HG03045 (cell line): ENCODE data around the gene KCNS1.

ENCODE experiments used
- ATAC-seq: cut with Tn5 transposase; IDR thresholded peaks from one replicate; pipeline ENCODE4 v1.9.1; 2021; ENCODE audit warnings: mild to moderate bottlenecking, moderate library complexity; ENCODE audit not compliant: unreplicated experiment

The KCNS1 gene

DNA sequence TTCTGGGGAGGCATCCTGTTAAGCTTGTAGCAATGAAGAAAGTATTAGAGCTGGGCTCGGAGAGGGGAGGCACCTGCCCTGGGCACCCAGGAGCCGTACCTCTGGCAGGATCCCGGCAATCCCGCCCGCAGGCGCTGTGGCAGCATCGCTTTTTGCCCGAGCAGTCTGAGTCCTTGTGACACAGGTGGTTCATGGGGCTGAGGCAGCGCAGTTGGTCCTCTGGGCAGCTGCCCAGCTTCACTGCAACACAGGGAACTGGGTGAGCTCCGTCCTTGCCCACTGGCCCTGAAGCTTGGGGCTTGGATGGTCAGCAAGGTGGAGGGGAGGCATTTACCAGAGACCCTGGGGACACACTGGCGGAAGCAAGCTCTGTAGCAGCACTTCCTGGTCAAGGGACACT is 9.4 kb upstream of the KCNS1 start:
- no peak for ATAC-seq

DNA sequence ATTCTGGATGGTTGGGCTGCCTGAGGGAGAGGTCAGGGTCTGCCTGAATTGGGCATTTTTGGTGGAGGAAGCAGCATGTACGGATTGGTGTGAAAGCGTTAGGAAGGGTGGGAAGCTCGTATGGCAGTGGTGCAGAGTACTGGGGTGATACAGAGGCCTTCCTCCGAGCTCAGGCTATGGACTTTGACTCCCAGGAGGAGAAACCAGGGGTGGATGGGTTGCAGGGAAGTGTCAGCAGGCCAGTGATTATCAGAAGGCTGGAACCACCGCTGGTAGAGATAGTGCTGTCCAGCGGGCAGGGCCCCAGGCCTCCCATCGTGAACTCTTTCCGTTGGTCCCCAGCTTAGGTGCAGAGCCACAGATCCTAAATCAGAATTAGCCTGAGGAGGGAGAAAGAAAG is 8.7 kb upstream of the KCNS1 start:
- ATAC-seq, result no peak

DNA sequence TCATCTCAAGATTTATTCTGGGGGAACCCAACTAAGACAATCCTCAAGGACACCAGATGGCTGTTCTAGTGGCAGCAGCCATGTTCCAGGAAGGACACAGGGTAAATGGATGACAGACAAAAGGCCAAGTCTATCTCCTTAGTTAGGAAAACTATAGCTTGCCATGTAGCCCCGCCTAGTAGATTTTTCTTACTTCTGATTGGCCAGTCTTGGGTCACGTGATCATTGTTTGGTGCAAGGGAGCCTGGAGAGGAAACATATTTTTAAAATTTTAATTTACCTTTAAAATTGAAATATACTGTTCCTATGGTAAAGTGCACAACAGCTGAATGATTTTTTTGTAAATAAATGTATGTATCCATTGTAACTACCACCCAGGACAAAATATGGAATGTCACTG is 4.4 kb upstream of the KCNS1 start:
- ATAC-seq, result no peak

DNA sequence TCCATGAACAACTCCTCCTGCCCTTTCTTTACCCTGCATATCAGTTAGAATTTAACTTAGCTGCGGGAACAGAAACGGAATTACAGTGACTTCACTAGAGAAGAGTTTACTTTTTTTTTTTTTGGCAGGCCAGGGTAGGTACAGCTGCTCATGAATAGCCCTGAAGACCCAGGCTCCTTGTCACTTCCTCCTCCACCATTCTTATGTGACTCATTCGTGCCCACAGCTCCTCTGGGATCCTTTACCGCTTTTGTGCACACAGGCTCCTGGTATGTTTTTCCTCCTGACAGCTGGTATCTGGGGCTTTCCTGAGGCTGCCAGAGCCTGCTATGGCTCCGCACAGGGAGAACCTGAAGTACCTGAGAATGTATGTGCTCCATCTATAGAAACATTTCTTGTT is 3.9 kb upstream of the KCNS1 start:
- no peak for ATAC-seq

DNA sequence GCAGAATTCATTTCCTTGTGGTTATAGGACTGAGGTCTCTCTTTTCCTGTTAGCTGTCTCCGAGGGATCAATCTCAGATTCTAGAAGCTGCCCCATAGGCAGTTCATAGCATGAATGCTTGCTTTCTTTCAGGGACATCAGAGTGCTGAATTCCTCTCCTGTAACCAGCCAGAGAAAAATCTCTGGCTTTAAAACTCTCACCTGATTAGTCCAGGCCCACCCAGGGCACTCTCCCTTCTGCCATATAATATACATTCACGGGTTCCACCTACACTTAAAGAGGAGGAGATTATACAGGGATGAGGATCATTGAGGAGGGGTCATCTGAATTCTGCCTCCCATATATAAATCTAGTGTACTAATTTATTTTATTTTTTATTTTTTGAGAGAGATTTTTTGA is 2.1 kb upstream of the KCNS1 start:
- ATAC-seq, result no peak

DNA sequence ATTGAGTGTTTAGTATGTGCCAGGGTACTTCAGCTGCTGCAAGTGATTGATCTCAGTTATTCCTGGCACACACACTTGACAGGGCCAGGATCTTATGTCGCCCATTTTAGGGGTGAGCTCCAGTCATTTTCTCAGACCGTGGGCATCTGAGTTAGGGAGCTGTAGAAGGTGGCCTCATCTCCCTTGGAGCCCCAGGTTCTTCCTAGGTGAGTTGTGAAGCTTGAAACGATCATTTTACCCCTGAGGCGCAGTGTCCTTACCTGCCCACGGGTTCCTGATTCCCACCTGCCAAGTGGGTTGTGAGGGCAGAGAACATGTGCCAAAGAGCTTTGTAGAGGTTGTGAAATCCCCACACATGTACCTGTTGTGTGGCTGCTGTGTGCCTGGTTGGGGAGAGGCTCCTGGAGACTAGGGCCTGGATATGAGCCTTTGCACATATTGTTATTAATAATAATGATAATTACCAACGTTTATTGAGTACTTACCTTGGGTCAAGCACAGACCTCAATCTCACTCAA is 465 bp upstream of the KCNS1 start:
- ATAC-seq, result no peak

DNA sequence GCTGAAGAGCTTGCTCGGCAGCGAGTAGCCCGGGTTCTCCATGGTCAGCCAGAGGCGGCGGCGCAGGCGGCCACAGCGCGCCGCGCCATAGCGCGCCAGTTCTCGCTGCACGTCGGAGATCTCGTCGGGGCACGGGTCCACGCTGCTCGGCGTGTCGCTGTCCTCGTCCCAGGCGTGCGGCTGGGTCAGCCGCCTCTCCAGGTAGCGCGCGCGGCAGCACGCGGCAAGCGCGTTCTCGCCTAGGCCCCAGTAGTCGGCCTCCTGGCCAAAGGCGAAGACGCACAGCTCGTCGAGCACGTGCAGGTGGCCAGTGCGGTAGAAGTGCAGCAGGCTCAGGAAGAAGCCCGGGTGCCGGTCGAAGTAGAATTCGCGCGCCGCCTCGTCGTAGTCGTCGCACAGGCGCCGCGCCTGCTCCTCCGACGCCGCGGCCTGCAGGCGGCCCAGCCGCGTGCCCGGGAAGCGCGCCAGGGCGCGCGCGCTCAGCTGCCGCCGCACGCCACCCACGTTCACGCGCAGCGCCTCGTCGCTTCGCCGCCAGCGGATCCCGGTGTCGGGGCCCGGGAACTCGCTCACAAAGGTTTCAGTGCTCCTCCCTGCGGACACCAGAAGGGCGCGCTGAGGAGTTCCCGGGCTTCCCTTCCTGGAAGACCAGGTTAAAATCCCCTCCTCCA is 2.7 kb downstream of the KCNS1 start:
- no peak for ATAC-seq

DNA sequence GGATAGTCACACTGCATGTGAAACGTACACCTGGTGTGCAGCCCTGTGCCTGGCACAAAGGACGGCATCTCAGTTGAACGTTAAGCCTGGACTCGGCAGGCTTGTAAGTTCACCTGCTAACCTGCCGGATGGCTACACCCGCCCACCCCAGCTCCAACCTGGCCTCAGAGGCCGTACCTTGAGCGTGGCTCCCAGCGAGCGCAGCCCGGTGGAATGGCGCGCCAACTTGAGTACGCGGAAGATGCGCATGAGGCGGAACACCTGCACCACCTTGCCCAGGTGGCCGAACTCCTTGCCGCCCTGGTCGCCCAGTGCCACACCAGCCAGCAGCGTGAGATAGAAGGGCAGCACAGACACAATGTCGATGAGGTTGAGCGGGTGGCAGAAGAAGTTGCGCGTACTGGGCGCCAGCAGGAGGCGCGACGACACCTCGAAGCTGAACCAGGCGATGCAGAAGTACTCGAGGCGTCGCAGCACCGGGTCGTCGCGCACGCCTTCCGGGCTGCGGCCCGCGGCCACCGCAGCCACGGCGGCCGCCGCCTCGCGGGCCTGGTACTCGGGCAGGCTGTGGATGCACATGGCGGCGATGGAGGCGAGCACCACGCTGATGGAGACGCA is 3.3 kb downstream of the KCNS1 start:
- ATAC-seq, result no peak

DNA sequence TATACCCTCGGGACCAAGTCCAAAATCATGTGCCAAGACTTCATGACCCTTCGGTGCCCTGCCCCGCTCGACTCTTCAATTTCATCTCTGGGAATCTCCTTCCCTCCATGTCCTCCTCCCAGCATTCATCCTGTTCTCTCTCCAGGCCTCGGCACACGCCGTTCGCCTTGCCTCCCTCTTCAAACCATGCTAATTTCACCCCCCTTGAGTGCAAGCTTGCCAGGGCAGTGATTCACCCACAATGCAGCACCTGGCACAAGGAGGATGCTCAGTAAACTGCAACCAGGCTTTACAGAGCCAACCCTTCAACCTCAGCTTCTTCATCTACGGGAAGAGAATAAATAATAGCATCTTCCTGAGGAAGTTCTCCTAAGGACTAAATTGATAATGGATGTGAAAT is 4.1 kb downstream of the KCNS1 start:
- ATAC-seq, result no peak

DNA sequence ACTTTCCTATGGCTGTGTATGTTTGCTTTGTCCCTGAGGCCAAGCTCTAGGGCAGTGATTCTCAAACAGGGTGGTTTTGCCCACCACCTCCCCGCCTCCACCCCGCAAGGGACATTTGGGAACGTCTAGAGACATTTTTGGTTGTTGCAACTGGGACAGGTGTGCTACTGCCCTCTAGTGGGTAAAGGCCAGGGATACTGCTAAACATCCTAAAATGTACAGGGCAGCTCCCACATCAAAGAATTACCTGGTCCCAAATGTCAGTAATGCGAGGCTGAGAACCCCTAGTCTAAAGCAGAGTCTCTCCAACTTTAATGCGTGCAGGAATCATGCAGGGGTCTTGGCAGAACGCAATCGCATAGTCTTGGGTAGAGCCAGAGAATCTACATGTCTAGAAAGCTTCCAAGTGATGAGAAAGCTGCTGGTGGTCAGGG is 5.1 kb downstream of the KCNS1 start:
- ATAC-seq, result no peak

DNA sequence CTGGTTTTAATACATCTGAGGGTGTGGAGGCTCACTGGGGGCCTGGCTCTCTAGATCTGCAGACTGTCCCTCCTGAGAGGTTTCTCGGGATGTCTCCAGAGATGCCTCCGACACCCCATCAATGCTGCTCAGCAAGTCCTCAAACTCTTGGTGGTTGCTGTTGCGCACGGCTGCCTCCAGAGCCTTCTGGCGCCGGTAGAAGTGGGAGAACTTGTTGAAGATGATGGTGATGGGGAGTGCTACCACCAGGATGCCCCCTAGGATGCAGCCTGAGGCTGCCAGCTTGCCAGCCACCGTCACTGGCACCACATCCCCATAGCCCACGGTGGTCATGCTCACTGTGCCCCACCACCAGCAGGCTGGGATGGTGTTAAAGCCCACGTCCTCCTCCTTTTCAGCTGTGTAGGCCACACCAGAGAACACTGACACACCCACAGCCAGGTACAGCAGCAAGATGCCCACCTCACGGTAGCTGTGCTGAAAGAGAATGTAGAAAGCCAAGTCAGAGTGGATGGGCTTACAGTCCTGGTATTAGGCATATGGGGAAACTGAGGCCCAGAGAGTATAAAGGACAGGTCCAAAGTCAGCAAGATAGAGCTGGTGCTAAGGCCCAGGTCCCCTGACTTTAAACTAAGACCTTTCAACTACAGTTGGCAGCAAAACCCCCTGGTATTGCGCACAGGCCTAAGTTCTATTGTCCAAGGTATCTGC is 5.9 kb downstream of the KCNS1 start:
- no peak for ATAC-seq

DNA sequence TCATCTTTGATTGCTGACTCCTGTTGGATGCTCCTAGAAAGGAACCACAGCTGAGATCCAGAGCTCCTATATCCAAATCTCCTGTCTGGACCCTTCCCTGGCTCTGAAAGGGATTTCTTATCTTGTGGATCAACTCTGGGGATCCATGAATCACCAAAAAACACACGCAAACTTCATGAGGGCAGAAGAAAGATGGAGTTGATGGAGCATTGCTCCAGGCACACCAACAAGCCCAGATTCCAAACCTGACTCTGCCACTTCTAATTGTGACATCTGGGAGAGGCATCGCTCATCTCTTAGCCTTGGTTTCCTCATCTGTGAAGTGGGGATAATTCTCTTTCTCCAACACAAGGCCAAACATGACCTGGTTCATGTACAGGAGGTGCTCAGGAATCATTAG is 6.7 kb downstream of the KCNS1 start:
- ATAC-seq, result no peak

DNA sequence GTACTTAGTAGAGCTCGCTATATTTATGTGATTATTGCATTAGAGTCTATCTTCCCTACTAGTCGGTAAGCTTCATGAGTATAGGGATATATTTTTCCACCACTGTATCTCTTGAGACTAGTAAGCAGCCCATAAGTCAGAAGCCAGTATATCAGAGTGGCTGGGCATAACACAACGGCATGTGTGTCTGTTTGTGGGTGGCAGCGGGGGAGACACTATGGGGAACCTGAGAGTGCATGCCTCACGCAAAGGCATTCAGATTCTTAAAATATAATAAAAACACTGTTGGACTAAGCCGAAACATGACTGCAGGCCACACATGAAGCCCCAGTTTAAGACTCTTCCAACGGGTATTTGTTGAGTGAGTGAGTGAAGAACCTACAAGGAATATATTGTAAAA is 8.0 kb downstream of the KCNS1 start:
- no peak for ATAC-seq

DNA sequence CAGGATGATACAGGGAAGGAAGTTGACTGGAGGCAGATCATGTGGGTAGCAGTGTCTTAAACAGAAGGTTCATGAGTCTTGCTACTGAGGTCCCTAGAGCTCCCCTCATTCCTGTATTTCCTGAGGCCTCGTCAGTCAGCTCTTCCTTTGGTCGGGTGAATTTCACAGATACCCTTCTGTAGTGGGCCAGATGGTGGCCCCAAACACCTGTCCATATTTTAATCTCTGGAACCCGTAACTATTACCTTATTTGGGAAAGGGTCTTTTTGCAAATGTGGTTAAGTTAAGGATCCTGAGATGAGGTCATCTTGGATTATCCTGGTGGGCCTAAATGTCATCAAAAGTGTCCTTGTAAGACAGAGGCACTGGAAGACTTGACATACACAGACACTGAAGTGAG is 9.6 kb downstream of the KCNS1 start:
- no peak for ATAC-seq

DNA sequence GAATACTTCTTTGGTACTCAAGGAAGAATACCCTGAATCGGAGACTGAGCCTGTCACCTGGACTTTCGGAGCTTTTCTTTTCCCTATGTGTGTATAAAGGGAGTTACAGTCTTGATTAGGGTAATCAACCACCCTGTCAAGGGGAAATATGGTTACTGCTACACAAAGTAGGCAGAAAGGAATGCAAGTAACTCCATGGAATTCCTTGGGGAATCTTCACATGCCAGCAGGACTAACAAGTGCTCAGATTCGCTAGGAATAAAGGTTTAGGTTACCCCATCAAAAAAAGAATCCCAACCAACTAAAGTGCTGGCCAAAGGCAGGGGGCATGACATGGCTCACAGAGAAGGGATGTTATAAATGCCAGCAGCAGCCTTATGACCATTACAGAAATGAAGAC is 10.4 kb downstream of the KCNS1 start:
- no peak for ATAC-seq

DNA sequence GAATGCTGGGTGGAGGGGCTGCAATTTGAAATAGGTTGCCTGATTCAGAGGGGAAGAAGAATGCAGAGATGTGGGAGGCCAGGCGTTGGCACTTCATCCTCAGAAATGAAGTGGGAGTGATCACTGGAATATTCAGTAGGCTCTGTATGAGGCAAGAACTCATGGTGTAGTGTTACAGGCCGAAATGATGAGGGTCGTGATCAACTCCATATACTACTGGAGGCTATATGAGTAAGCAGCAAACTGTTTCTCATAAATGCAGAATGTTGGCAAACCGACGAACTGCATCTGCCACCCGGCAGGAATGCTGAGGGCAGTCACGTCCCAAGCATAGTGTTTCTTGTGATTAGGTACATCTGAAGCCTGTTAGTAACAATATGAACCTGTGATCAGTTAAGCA is 12.7 kb downstream of the KCNS1 start:
- ATAC-seq, result no peak

DNA sequence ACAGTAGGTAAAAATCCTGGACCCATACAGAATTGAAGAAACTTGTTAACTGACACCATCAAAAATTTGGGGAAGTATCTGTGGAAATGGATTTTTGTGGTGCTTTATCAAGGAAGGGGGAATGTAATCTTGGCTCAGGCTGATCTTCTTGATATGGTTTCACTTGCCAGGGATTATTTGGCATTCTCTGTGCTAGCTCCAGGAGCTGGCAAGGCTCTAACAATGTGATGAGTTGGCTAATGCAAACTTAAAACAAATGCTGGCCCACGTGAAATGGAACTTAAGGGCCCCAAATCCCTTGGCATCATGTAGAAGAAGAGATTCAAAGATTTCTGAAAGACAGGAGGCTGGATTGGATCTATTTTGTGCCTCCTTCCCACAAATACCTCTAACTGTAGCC is 13.1 kb downstream of the KCNS1 start:
- ATAC-seq, result no peak

DNA sequence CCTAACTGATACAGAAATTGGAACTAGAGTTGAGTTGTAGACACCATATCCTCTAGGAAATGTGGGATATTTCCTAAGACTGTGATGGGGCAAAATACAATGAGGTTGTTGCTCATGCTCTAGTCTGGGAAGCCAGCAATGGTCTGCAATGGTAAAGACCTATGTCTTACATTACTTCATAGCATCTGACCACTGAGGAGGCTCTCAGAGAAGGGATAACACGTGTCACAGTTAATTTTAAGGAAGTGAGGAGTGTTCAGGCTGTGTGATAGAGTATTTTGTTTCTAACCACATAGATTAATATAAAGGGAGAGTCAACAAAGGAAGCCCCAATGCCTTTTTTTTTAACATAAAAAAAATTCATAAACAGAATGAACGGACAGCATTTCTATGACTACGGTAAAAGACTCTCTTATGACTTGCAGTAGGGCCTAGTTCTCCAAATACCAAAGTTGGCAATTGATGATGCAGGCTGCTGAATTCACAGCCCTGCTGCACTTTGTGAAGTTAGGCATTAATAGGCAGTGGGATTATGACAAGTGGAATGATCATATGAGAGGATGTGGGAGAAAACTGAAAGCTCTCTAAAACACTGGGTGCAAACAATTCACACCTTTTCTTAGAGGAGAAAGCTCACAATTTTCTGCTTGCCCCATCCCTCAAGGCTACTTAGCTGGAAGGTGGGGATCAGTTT is 13.7 kb downstream of the KCNS1 start:
- ATAC-seq, result no peak

DNA sequence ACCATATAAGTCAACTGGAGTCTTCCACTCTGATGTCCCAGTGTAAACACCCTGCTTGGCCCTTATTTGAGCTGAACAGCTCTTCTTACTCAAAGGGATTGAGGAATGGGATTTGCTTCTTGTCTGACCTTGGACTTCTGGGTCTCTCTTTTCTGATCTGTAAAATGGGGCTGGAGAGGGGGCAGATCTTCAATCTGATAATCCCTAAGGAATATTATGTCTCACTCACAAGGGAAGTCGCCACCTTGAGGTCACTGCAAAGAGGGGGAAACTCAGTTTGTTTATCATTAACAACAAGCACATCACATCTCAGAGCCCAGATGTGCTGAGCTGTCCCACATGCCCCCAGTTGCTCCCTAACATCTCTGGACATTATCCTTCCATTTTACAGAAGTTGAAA is 15.1 kb downstream of the KCNS1 start:
- ATAC-seq, result no peak

DNA sequence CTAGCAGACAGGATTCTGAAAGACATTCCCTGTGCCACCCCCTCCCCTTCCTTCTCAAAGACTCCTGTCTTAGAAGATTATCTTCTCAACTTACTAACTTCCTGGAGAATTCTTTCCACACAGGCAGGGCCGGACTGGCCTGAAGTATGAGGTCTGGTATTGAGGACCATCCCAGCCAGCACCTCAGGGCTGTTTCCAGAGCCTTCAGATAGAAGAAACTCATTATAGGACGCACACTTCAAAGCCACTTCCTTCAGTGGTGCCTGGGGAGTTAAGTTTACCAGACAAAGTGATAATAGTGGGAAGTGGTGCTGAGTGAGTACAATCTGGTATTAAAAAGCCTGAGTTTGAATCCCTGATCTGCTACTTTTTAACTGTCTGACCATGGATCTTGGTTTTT is 15.6 kb downstream of the KCNS1 start:
- no peak for ATAC-seq

DNA sequence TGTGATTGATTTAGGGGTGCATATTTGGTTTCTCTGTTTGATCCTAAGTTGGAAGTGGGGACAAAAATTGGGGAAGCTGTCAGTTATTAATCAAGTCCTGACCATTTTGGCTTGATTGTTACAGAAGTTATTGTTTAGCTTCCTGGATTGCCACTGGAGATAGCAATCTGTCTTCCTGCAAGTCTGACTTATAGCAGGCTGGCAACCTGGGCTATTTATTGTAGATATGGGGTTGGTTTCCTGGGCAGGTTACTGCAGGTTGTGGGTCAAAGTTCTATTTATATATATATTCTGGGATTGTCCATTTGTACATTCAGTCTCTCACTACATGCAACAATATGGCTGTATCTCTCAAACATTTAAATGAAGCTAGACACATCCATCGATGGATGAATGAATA is 17.8 kb downstream of the KCNS1 start:
- no peak for ATAC-seq

DNA sequence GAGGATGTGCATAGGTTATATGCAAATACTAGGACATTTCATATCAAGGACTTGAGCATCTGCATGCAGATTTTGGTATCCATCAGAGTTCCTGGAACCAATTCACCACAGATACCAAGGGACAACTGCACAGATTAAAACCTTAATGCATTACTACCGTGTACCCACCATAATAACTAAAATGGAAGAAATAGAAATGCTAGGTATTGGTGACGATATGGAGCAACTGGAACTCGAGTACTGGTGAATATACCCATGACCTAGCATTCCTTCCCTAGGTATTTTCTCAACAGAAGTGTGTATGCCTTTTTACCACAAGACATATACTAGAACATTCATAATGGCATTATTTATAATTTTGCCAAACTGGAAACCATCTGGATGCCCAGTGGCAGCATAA is 18.5 kb downstream of the KCNS1 start:
- no peak for ATAC-seq
